NCI-H524 treated with DMSO at 0.1 percent for 48 hours (cell line): ENCODE results near the gene ZNF578.
"Not testable (repeated sequence)": the region's sequence is repeated elsewhere in the genome, so short reads cannot be mapped to it uniquely, and the experiment has no call there.

Source experiments
- DNase-seq: peaks from one replicate; lab custom pipeline; 2025; lab: John Stamatoyannopoulos, UW

The ZNF578 gene

GRCh38 chr19:52561611-52562010 is 108.3 kb downstream of the ZNF578 start:
- not testable (repeated sequence) for DNase-seq
